Stimulated activated naive CD4-positive, alpha-beta T cell treated with Interleukin-2 at 50 U/mL for 16 hours (primary cell): ENCODE results near the gene KIAA0232.
"Not testable (repeated sequence)": the region's sequence is repeated elsewhere in the genome, so short reads cannot be mapped to it uniquely, and the experiment has no call there.

Source experiments
- DNase-seq: peaks from one replicate; lab custom pipeline; 2025; lab: John Stamatoyannopoulos, UW

KIAA0232 gene

DNA sequence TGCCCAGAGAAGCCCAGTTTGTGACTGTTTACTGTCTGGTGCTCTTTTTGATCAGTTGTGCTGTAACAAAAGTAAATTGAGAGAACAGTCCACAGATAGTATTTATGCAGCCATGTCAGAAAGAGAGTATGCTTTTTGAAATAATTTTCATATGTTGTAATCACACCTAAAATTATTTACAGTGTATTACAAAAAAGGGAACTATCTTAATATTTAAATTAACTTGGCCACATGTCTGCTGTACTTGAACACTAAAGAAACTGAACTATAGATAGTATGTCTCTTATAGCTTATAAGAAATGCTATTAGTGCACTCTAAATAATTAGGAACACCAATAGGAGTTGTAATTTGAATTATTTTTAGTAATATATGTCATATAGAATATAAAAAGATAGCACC lies 30.2 kb downstream of the KIAA0232 start:
- DNase-seq, result no peak

DNA sequence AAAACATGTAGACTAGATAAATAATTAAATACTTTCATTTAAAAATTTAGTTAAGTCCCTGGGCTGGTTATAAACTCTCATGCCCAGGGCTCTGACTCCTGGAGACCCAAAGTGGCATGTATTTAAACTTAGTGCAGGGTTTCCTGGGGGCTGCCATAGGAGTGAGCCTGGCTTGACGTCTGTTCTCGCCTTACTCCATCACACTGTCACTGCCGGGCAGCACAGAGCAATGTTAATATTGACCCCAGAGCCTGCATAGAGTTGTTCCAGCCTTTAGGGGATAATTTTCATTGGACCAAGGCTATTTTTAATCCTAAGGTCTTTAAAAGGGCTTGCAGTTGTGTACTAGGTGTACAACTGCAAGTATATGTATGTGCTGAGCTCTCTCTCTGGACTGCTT lies 31.2 kb downstream of the KIAA0232 start:
- no peak for DNase-seq

DNA sequence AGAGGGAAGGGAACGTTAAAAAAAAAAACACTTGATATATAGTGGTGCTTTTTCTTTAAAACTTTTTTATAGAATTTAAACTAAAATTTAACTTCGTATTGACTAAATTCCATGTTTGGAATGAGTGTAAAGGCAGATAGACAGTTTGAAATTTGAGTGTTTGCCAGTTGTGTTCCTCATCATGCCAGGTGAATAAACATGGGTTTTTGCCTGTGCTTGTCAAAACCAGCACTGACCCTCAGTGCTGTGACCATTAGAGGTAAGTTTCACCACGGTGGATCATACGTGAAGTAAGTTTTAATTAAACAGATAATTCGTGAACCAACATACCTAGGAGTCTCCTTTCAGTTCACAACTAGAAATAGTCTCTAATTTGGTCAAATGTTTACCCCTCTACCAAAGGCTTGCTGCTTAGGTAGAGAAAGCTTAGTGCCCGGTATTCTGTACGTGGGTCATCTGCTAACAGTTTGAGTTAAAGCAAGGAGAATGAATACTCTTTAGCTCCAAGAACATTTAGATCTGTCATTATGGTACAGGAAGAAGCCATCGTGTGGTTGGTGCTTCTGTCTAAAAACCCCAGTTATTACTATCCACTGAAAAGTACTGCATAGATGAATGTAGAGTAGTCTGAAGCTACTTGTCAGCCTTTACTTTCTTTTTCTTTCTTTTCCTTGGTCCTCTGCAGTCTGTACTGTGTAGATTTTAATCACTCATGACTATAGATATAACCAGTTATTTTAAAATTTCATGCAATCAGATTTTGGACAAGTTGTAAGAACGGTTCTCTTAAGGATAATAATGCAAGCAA lies 32.7 kb downstream of the KIAA0232 start:
- no peak for DNase-seq

DNA sequence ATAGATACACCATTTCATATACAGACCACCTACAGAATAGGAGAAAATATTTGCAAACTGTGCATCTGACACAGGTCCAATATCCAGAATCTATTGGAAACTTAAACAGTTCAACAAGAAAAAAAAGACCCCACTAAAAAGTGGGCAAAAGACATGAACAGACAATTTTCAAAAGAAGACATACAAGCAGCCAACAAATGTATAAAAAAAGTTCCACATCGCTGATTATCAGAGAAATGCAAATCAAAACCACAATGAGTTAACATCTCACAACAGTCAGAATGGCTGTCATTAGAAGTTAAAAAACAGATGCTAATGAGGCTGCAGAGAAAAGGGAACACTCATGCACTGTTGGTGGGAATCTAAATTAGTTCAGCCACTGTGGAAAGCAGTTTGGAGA lies 36.8 kb downstream of the KIAA0232 start:
- no peak for DNase-seq

DNA sequence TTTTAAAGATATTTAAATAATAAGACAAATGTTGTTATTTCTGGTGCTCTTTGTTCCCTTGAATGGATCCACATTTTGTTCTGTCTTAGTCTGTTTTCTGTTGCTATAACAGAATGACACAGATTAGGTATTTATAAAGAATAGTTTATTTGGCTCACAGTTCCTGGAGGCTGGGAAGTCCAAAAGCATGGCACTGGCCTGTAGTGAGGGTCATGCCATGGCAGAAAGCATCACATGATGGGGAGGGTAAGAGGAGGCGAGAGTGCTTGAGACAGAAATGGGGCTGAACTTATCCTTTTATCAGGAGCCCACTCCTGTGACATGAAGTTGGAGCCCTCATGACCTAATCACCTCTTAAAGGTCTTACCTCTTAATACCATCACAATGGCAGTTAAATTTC lies 38.2 kb downstream of the KIAA0232 start:
- no peak for DNase-seq

DNA sequence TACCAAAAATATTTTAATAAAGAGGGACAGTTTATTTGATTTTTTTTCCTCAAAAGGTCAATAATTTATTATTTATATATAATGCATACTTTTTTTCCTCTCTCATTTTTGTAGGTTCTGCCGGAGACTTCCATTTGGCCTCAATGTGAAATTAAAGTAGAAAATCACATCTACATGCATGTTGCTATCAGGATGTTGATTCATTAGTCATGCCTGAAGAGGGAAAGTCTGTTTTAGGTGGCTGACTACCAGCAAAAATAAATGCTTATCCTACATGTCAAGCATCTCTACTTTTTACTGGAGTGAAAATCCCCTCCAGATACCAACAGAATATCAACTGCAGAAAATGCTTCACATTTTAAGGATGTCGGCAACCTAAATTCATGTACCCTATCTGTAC lies 41.5 kb downstream of the KIAA0232 start:
- no peak for DNase-seq

DNA sequence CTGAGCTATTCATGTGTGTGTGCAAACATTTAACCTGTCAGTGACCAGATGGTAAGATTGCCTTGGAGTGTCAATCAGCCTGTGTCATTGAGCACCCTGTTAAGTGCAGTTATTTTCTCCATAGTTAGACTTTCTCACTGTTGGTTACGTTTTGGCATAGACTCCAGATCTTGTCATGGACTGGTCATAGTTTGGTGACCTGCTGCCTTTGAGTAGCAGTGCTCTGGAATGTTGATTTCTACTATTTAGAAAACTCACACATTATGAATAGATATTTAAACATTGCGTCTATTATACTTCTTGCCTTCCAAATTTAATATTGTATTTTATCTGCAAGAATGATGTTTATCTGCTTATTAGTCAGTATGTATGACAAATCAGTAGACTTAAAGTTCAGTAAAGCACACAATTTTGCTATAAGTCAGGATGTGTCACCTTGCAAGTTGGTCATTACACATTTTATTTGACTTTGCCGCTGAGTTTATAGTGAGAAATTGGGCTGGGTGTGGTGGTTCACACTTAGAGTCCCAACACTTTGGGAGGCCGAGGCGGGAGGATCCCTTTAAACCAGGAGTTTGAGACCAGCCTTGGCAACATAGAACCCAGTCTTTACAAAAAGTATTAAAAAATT lies 42.4 kb downstream of the KIAA0232 start:
- DNase-seq, result no peak

- DNase-seq, result no peak
Measured at GRCh38 chr4:6825403-6825802, 42.9 kb downstream of the KIAA0232 start.

GRCh38 chr4:6826781-6827508 lies 44.4 kb downstream of the KIAA0232 start:
- DNase-seq, result no peak

DNA sequence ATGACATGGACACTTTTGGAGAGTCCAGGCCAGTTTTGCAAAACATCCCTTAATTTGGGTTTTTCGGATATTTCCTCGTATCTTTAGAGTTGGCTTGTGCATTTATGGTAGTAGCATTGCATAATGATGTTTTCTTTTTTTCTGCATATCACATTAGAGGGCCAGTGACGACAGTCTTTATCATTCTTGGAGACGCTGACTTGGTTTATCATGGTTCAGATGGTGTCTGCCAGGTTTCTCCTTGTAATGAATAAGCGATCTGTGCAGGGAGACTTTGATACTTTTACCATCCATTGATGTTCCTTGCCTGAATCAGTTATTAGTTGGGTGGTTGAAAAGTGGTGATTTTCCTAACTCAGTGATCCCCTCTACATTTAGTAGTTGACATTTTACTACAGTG lies 46.6 kb downstream of the KIAA0232 start:
- DNase-seq, result no peak

- no peak for DNase-seq
Measured at GRCh38 chr4:6834867-6835266, 52.3 kb downstream of the KIAA0232 start.

GRCh38 chr4:6835616-6836015 lies 53.1 kb downstream of the KIAA0232 start:
- not testable (repeated sequence) for DNase-seq

DNA sequence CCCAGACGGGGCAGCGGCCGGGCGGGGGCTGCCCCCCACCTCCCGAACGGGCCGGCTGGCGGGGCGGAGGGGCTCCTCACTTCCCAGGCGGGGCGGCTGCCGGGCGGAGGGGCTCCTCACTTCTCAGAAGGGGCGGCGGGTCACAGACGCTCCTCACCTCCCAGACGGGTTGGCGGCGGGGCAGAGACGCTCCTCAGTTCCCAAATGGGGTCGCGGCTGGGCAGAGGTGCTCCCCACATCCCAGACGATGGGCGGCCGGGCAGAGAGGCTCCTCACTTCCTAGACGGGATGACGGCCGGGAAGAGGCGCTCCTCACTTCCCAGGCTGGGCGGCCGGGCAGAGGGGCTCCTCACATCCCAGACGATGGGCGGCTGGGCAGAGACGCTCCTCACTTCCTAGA lies 54.6 kb downstream of the KIAA0232 start:
- DNase-seq, result not testable (repeated sequence)

DNA sequence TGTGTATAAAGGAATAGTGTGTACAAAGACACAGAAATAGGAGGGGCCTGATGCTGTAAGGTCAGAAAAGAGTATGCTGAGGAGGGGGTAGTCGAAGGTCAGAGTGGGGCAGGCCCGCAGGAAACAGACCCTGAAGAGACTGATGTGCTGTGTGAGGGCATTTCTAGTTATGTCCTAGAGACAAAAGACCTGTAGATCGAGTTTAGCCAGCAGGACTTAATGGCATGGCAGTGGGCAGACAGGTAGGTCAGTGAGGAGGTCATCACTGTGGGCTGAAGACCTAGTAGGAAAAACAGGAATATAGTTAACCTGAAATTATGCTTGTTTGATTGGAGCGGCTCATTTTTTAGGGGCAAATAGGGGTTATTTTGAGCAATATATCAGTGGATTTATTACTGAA lies 57.1 kb downstream of the KIAA0232 start:
- no peak for DNase-seq

GRCh38 chr4:6840062-6840976 lies 57.8 kb downstream of the KIAA0232 start:
- DNase-seq, result no peak

DNA sequence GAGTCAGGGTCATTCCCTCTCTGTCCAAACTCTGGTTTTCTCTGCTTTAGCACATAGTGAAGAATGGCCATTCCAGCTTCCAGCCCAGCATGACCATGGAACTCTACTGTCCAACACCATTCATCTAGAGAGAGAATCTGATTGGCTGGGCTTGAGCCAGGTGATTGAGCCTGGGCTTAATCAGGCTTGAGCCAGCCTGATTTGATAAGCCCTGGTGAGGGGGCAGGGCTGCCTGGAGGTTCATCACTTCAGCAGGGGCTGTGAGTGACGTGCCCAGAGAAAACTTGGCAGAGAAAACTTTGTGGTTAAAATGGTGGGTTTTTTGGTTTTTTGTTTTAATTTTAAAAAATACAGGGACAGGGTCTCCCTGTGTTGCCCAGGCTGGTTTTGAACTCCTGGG lies 62.5 kb downstream of the KIAA0232 start:
- DNase-seq, result no peak

DNA sequence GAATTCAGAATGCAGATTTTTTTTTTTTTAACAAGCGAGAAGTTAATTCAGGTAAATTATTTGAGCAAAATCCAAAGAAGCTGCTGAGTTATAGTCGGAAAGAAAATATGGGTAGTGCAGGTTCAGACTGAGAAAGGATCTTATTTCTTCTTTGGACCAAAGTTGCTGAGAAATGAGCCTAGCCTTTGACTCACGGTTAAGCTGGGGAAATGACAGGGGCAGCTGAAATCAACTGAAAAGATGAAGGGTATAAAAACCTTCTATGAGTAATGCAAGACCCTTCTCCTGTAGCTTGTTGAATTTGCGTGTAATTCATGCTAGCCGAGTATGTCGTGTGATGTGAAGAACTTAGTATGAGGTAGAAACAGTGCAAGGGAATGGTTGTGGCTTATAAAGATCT lies 63.0 kb downstream of the KIAA0232 start:
- DNase-seq, result no peak

GRCh38 chr4:6847178-6847577 lies 64.7 kb downstream of the KIAA0232 start:
- DNase-seq, result no peak

GRCh38 chr4:6848717-6849305 lies 66.3 kb downstream of the KIAA0232 start:
- no peak for DNase-seq

DNA sequence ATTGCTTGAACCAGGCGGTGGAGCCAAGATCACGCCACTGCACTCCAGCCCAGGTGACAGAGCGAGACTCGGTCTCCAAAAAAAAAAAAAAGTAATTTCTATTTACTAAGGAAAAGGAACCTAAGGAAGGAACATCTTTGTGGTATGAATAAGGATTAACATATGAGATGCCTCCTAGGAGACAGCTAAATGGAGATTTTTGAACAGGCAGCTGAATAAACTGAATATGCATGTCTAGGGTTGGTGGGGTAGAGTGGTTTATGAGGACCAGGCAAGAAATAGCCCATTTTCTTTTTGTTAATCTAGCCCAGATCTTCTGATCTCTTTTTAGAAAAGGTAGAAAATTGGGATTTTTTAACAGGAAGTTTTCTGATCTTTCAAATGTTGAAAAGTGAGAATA lies 67.2 kb downstream of the KIAA0232 start:
- DNase-seq, result no peak

DNA sequence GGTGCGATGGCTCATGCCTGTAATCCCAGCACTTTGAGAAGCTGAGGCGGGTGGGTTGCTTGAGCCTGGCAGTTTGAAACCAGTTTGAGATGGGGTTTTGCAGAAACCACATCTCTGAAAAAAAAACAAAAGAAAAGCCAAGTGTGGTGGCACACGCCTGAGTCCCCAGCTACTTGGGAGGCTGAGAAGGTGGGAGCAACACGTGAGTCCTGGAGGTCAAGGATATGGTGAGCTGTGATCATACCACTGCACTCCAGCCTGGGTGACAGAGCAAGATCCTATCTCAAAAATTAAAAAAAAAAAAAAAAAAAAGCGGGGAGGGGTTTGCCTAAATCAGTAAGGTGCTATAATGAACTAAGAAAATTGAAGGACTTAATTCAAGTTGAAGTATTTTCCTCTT lies 68.9 kb downstream of the KIAA0232 start:
- no peak for DNase-seq

- DNase-seq, result no peak
Measured at GRCh38 chr4:6851962-6852361, 69.4 kb downstream of the KIAA0232 start.
